Measurements from ENCODE around the gene SDHC.

Gene SDHC

GRCh38 chr1:161314201-161314981 lies at the start of gene SDHC:
TSS of gene SDHC (plus strand) at chr1:161314381. CDS start at chr1:161314406, 25 bp downstream.
- FAIRE-seq, result peak; percentile 96
- DNase-seq (ENCODE audit: extremely low spot score, insufficient read length, low read depth), result peak; percentile 79

- no peak for FAIRE-seq
- no peak for DNase-seq (ENCODE audit: extremely low spot score, insufficient read length, low read depth)
These were observed 48.9 kb upstream of the SDHC start for GRCh38 chr1:161265305-161265704.

GRCh38 chr1:161266202-161266601 lies 48.0 kb upstream of the SDHC start:
- no peak for DNase-seq (ENCODE audit: extremely low spot score, insufficient read length, low read depth)
- no peak for FAIRE-seq

- FAIRE-seq, result no peak
- no peak for DNase-seq (ENCODE audit: extremely low spot score, insufficient read length, low read depth)
These were observed 47.3 kb upstream of the SDHC start for GRCh38 chr1:161266836-161267235.

- no peak for DNase-seq (ENCODE audit: extremely low spot score, insufficient read length, low read depth)
- no peak for FAIRE-seq
These were observed 46.9 kb upstream of the SDHC start for GRCh38 chr1:161267321-161267720.

- FAIRE-seq (no peak), DNase-seq (ENCODE audit: extremely low spot score, insufficient read length, low read depth) (no peak)
These were observed 40.8 kb upstream of the SDHC start for GRCh38 chr1:161273402-161273801.

GRCh38 chr1:161274874-161275273 lies 39.3 kb upstream of the SDHC start:
- no peak for FAIRE-seq

GRCh38 chr1:161282991-161283390 lies 31.2 kb upstream of the SDHC start:
- FAIRE-seq, result no peak
- DNase-seq (ENCODE audit: extremely low spot score, insufficient read length, low read depth), result no peak

More at GRCh38 chr1:161274874-161275273, 39.3 kb upstream of the SDHC start:
- DNase-seq (ENCODE audit: extremely low spot score, insufficient read length, low read depth), result no peak

- DNase-seq (ENCODE audit: extremely low spot score, insufficient read length, low read depth), result no peak
- FAIRE-seq, result no peak
These were observed 29.1 kb upstream of the SDHC start for GRCh38 chr1:161285113-161285512.

- DNase-seq (ENCODE audit: extremely low spot score, insufficient read length, low read depth) (no peak), FAIRE-seq (no peak)
These were observed 28.7 kb upstream of the SDHC start for GRCh38 chr1:161285521-161285920.

GRCh38 chr1:161287482-161288054 lies 26.6 kb upstream of the SDHC start:
- no peak for FAIRE-seq

GRCh38 chr1:161290779-161291178 lies 23.4 kb upstream of the SDHC start:
- no peak for FAIRE-seq
- no peak for DNase-seq (ENCODE audit: extremely low spot score, insufficient read length, low read depth)

More at GRCh38 chr1:161287482-161288054, 26.6 kb upstream of the SDHC start:
- DNase-seq (ENCODE audit: extremely low spot score, insufficient read length, low read depth), result no peak

GRCh38 chr1:161297415-161297814 lies 16.8 kb upstream of the SDHC start:
- FAIRE-seq (no peak), DNase-seq (ENCODE audit: extremely low spot score, insufficient read length, low read depth) (no peak)

- FAIRE-seq, result peak; percentile 58
- DNase-seq (ENCODE audit: extremely low spot score, insufficient read length, low read depth), result no peak
These were observed 16.1 kb upstream of the SDHC start for GRCh38 chr1:161298116-161298515.

GRCh38 chr1:161299347-161299746 lies 14.8 kb upstream of the SDHC start:
- FAIRE-seq (no peak), DNase-seq (ENCODE audit: extremely low spot score, insufficient read length, low read depth) (no peak)

GRCh38 chr1:161300478-161300877 lies 13.7 kb upstream of the SDHC start:
- no peak for FAIRE-seq

GRCh38 chr1:161304927-161305866 lies 9.0 kb upstream of the SDHC start:
- no peak for DNase-seq (ENCODE audit: extremely low spot score, insufficient read length, low read depth)
- FAIRE-seq, result peak; percentile 12

More at GRCh38 chr1:161300478-161300877, 13.7 kb upstream of the SDHC start:
- no peak for DNase-seq (ENCODE audit: extremely low spot score, insufficient read length, low read depth)

- peak; percentile 93 for FAIRE-seq
- DNase-seq (ENCODE audit: extremely low spot score, insufficient read length, low read depth), result peak; percentile 84
These were observed 8.2 kb upstream of the SDHC start for GRCh38 chr1:161305867-161306519.

GRCh38 chr1:161307230-161307768 lies 6.9 kb upstream of the SDHC start:
- peak; percentile 41 for FAIRE-seq
- no peak for DNase-seq (ENCODE audit: extremely low spot score, insufficient read length, low read depth)

Measured in GM18507 (cell line).